HCT116 (cell line): ENCODE data around the gene SIGLECL1. TPM values are rescaled to one million over a fixed set of nuclear protein-coding genes. Genes with fewer than 3 reads are reported as not detected.

ENCODE experiments used
- ATAC-seq: fragments of 200-7000 bp; cut with Tn5 transposase; 2 replicates; pipeline ENCODE4 v1.9.1; 2020; ENCODE audit warnings: mild to moderate bottlenecking, moderate library complexity
- BruUV-seq: library from RNA; stranded (reverse); fragments of 400-500 nt; replicated peaks from 2 replicates; lab custom pipeline; 2021; lab: Mats Ljungman, UMichigan
- CTCF ChIA-PET: fragments of 300-600 bp; sonication (Branson Sonifier 250); formaldehyde crosslinking; loops from one replicate; lab custom pipeline; 2021; ENCODE audit warnings: antibody characterized with exemption; lab: Charles Lee
- POLR2A ChIA-PET: fragments of 300-600, 350-600 bp; sonication (Branson Sonifier 250); formaldehyde crosslinking; loops from one replicate; lab custom pipeline; 2021; ENCODE audit warnings: antibody characterized with exemption; lab: Charles Lee
- RAD21 ChIA-PET, 2 experiments: fragments of 300-600 bp; sonication (Branson Sonifier 250); formaldehyde crosslinking; loops; one replicate each; lab custom pipeline; 2023; ENCODE audit warnings: low total read pairs in 2 of 2; ENCODE audit not compliant: uncharacterized antibody in 2 of 2, unreplicated experiment in 2 of 2, low non-redundant PET in 1 of 2; lab: Charles Lee
- DNase-seq: peaks from one replicate; pipeline ENCODE4 v3.0.0-alpha.2; 2010; ENCODE audit warnings: low read depth, low spot score
- H2AFZ ChIP-seq: fragments of 200-600 bp; shearing (Covaris generic), sonication (generic); 2 replicates; pipeline ENCODE4 v1.6.1; 2017; ENCODE audit warnings: low read depth, mixed run types, mixed read lengths, antibody characterized with exemption, low read length; ENCODE audit not compliant: poor library complexity, severe bottlenecking
- H3K27ac ChIP-seq: 2 replicates; pipeline ENCODE4 v1.5.1; 2012; ENCODE audit warnings: low read depth, low read length
- H3K27me3 ChIP-seq: fragments of 200-600 bp; sonication (generic); 2 replicates; pipeline ENCODE4 v1.6.1; 2016; ENCODE audit warnings: mixed run types, low read length, mixed read lengths; ENCODE audit not compliant: insufficient read depth
- H3K36me3 ChIP-seq, 2 experiments: fragments of 200-500 bp in 1 of 2; fragments of 200-600 bp in 1 of 2; sonication (Bioruptor generic) in 1 of 2; sonication (generic) in 1 of 2; 2 replicates each; pipeline versions ENCODE4 v1.5.1 to v1.6.1; 2014 to 2016; ENCODE audit warnings: low read length in 2 of 2, inconsistent platforms in 1 of 2, mixed read lengths in 1 of 2, mixed run types in 1 of 2; ENCODE audit not compliant: insufficient read depth in 2 of 2, control insufficient read depth in 1 of 2
- H3K4me1 ChIP-seq, 2 experiments: fragments of 200-600 bp in 1 of 2; sonication (generic) in 1 of 2; 2 replicates each; pipeline versions ENCODE4 v1.5.1 to v1.6.1; 2012 to 2017; ENCODE audit warnings: low read length in 2 of 2, inconsistent platforms in 1 of 2, mild to moderate bottlenecking in 1 of 2, mixed read lengths in 1 of 2, mixed run types in 1 of 2, moderate library complexity in 1 of 2; ENCODE audit not compliant: insufficient read depth in 2 of 2, control insufficient read depth in 1 of 2
- H3K4me2 ChIP-seq: fragments of 200-600 bp; sonication (generic); 2 replicates; pipeline ENCODE4 v1.6.1; 2017; ENCODE audit warnings: mixed run types, low read length, mixed read lengths
- H3K4me3 ChIP-seq, 2 experiments: fragments of 200-600 bp in 1 of 2; sonication (generic) in 1 of 2; replicated peaks in 1 of 2; 2 replicates each; pipeline ENCODE4 v1.5.1; 2011 to 2016; ENCODE audit warnings: low read length in 2 of 2, control low read depth in 1 of 2, low read depth in 1 of 2, mild to moderate bottlenecking in 1 of 2, mixed read lengths in 1 of 2, mixed run types in 1 of 2
- H3K79me2 ChIP-seq: fragments of 200-600 bp; sonication (generic); 2 replicates; pipeline ENCODE4 v1.6.1; 2017; ENCODE audit warnings: mild to moderate bottlenecking, mixed run types, low read length, moderate library complexity, mixed read lengths; ENCODE audit not compliant: insufficient read depth
- H3K9ac ChIP-seq: fragments of 200-600 bp; sonication (generic); 2 replicates; pipeline ENCODE4 v1.6.1; 2016; ENCODE audit warnings: low read length, mixed read lengths
- H3K9me2 ChIP-seq: fragments of 200-600 bp; sonication (generic), shearing (Covaris generic); 2 replicates; pipeline ENCODE4 v1.6.1; 2017; ENCODE audit warnings: mixed run types, mild to moderate bottlenecking, moderate library complexity; ENCODE audit not compliant: insufficient read depth
- H3K9me3 ChIP-seq, 2 experiments: fragments of 200-500 bp in 1 of 2; fragments of 200-600 bp in 1 of 2; sonication (Bioruptor generic) in 1 of 2; sonication (generic) in 1 of 2; 2 replicates each; pipeline ENCODE4 v1.6.1; 2014 to 2017; ENCODE audit warnings: low read length in 2 of 2, mixed read lengths in 2 of 2, inconsistent platforms in 1 of 2, low read depth in 1 of 2, mild to moderate bottlenecking in 1 of 2, mixed run types in 1 of 2, moderate library complexity in 1 of 2; ENCODE audit not compliant: control insufficient read depth in 1 of 2, insufficient read depth in 1 of 2
- H4K20me1 ChIP-seq: fragments of 200-600 bp; sonication (generic), shearing (Covaris generic); 2 replicates; pipeline ENCODE4 v1.6.1; 2017; ENCODE audit warnings: mixed run types, mild to moderate bottlenecking, moderate library complexity; ENCODE audit not compliant: insufficient read depth
- ATF3 ChIP-seq: IDR thresholded peaks from 2 replicates; pipeline ENCODE4 v1.6.1; 2012
- CBX3 ChIP-seq: IDR thresholded peaks from 2 replicates; pipeline ENCODE4 v1.6.1; 2012; ENCODE audit warnings: low read depth
- CEBPB ChIP-seq: IDR thresholded peaks from 2 replicates; pipeline ENCODE4 v1.6.1; 2012; ENCODE audit warnings: low read depth
- CTCF ChIP-seq, 3 experiments: fragments of 200-600 bp in 1 of 3; sonication (generic) in 1 of 3; IDR thresholded peaks in 2 of 3; conservative IDR thresholded peaks in 1 of 3; 2 replicates each; pipeline ENCODE4 v1.5.1; 2012 to 2017; ENCODE audit warnings: low read depth in 2 of 3, low read length in 2 of 3, antibody characterized with exemption in 1 of 3, borderline replicate concordance in 1 of 3, control low read depth in 1 of 3, mild to moderate bottlenecking in 1 of 3, mixed read lengths in 1 of 3, mixed run types in 1 of 3, moderate library complexity in 1 of 3; ENCODE audit not compliant: insufficient read depth in 1 of 3
- EGR1 ChIP-seq: IDR thresholded peaks from 2 replicates; pipeline ENCODE4 v1.6.1; 2012; ENCODE audit warnings: low read depth
- ELF1 ChIP-seq: IDR thresholded peaks from 2 replicates; pipeline ENCODE4 v1.6.1; 2012; ENCODE audit warnings: low read depth, borderline replicate concordance
- EZH2 ChIP-seq: fragments of 200-600 bp; sonication (generic); IDR thresholded peaks from 2 replicates; pipeline ENCODE4 v1.6.1; 2017; ENCODE audit warnings: antibody characterized with exemption, mixed run types
- EZH2phosphoT487 ChIP-seq: fragments of 200-600 bp; IDR thresholded peaks from 2 replicates; pipeline ENCODE4 v1.6.1; 2018; ENCODE audit warnings: antibody characterized with exemption, borderline replicate concordance
- FOSL1 ChIP-seq: IDR thresholded peaks from 2 replicates; pipeline ENCODE4 v1.6.1; 2012; ENCODE audit warnings: low read depth
- POLR2A ChIP-seq: IDR thresholded peaks from 2 replicates; pipeline ENCODE4 v1.7.0; 2011; ENCODE audit warnings: borderline replicate concordance; ENCODE audit not compliant: insufficient read depth, insufficient read length; ENCODE audit errors: extremely low read depth
- POLR2AphosphoS5 ChIP-seq: IDR thresholded peaks from 2 replicates; pipeline ENCODE4 v1.6.1; 2011; ENCODE audit warnings: mild to moderate bottlenecking, low read depth, low read length, moderate library complexity
- RAD21 ChIP-seq: IDR thresholded peaks from 2 replicates; pipeline ENCODE4 v1.6.1; 2012; ENCODE audit warnings: low read depth, mild to moderate bottlenecking
- SIN3A ChIP-seq: IDR thresholded peaks from 2 replicates; pipeline ENCODE4 v1.6.1; 2012; ENCODE audit warnings: low read depth
- SP1 ChIP-seq: IDR thresholded peaks from 2 replicates; pipeline ENCODE4 v1.6.1; 2012; ENCODE audit warnings: low read depth
- SRF ChIP-seq: IDR thresholded peaks from 2 replicates; pipeline ENCODE4 v1.6.1; 2012; ENCODE audit warnings: low read depth
- TCF7L2 ChIP-seq: IDR thresholded peaks from 2 replicates; pipeline ENCODE4 v1.7.0; 2011; ENCODE audit warnings: borderline replicate concordance, inconsistent platforms; ENCODE audit not compliant: insufficient read depth, insufficient read length; ENCODE audit errors: extremely low read depth
- ZFX ChIP-seq: fragments of 450-650 bp; IDR thresholded peaks from 2 replicates; pipeline ENCODE4 v1.6.1; 2017
- ZNF274 ChIP-seq: fragments of 200-500 bp; sonication (Bioruptor generic); IDR thresholded peaks from 2 replicates; pipeline ENCODE4 v1.6.1; 2014; ENCODE audit warnings: mild to moderate bottlenecking, low read depth, low read length, inconsistent platforms
- intact Hi-C: fragments of 100-400 bp; cut with micrococcal nuclease; formaldehyde crosslinking; loops from 2 replicates; pipeline ENCODE4 v1.10.0; 2022
- total RNA-seq: library from RNA; stranded (reverse); gene quantifications from one replicate; pipeline ENCODE4 v1.2.1, GENCODE V29; 2021; ENCODE audit not compliant: unreplicated experiment

Gene SIGLECL1
- total RNA-seq, 1 experiment from 2014 or later: not detected

- Histone ChIP-seq H3K27me3 (no peaks in the 10 kb centered on the region), H3K79me2 (no peaks in the 10 kb centered on the region), H2AFZ (no peak overlapping the region), H3K9me3 (no peaks in the 10 kb centered on the region), H3K27ac (no peak overlapping the region), H3K9ac (no peak overlapping the region), H4K20me1 (no peaks in the 10 kb centered on the region), H3K9me2 (no peaks in the 10 kb centered on the region), H3K4me3 (no peak overlapping the region), H3K36me3 (no peaks in the 10 kb centered on the region), H3K4me1 (no peaks in the 10 kb centered on the region), H3K4me2 (no peak overlapping the region)
- ChIA-PET RAD21 (no interaction called here), POLR2A (no interaction called here), CTCF (no interaction called here)
- ATAC-seq: no peak
- TF ChIP-seq SP1 (no peak), EZH2 (no peak), CTCF (IDR thresholded peaks at IDR 0.05 in 2 of 3, conservative IDR thresholded peaks at IDR 0.05 in 1 of 3; ENCODE audit: borderline replicate concordance in 1 of 3, insufficient read depth in 1 of 3, low read depth in 2 of 3, low read length in 2 of 3) (no peak), ZFX (no peak), TCF7L2 (no peak), RAD21 (no peak), POLR2AphosphoS5 (no peak), ELF1 (no peak), ZNF274 (no peak), EGR1 (no peak), SRF (no peak), ATF3 (no peak), CEBPB (no peak), EZH2phosphoT487 (no peak), CBX3 (no peak), POLR2A (no peak), SIN3A (no peak), FOSL1 (no peak)
- intact Hi-C loops: no loop called here
- no TSS peak for BruUV-seq
- no peak for DNase-seq
Observed at GRCh38 chr19:51226067-51226466, 24.8 kb upstream of the SIGLECL1 start.
